Neural progenitor cell (in vitro differentiated cells): ENCODE measurements around the gene SLC16A12.

Source experiments
- CTCF ChIP-seq: fragments of 200-600 bp; sonication (generic); IDR thresholded peaks from 2 replicates; pipeline ENCODE4 v1.5.1; 2017; ENCODE audit warnings: antibody characterized with exemption, mild to moderate bottlenecking
- EZH2 ChIP-seq: fragments of 200-600 bp; sonication (generic); IDR thresholded peaks from 2 replicates; pipeline ENCODE4 v1.6.1; 2017; ENCODE audit warnings: antibody characterized with exemption, mild to moderate bottlenecking, moderate library complexity

DNA sequence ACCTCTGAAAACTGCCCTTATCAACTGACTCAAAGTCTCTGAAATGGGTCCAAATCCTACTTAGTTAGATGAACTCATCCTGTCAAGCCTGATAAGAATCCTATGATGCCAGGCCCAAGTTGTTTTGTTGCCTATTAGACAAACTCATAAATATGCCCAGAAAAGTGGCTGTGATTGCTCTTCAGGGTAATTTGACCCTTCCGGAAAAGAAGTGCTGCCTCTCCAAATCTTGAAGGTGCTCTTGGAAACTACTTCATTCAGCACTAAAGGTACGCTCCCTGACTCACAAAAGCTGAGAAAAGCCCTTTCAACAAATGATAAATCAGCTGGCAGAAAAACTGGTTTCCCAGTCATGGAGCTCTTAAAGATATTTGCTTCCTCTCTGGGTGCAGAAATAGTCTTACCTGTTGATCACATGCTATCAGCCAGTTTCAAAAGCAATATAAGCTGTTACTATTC, 114.3 kb downstream of the SLC16A12 start:
- TF ChIP-seq EZH2 = no peak
- TF ChIP-seq CTCF = no peak
